OCI-LY1 (cell line): ENCODE measurements around the gene CRYBG1.

ENCODE experiments used
- H2AFZ ChIP-seq: fragments of 200-600 bp; sonication (generic), shearing (Covaris generic); 2 replicates; pipeline ENCODE4 v1.6.0; 2014; ENCODE audit warnings: antibody characterized with exemption, mild to moderate bottlenecking, low read length
- H3F3A ChIP-seq: fragments of 200-600 bp; sonication (generic), shearing (Covaris generic); 2 replicates; pipeline ENCODE4 v1.6.0; 2014; ENCODE audit warnings: mild to moderate bottlenecking, antibody characterized with exemption, low read length, moderate library complexity; ENCODE audit not compliant: insufficient read depth
- H3K27ac ChIP-seq: fragments of 200-600 bp; sonication (generic); 2 replicates; pipeline ENCODE4 v1.5.1; 2014; ENCODE audit warnings: low read length, mixed run types, mild to moderate bottlenecking, low read depth; ENCODE audit not compliant: poor library complexity, severe bottlenecking
- H3K27me3 ChIP-seq: fragments of 200-600 bp; sonication (generic); 2 replicates; pipeline ENCODE4 v1.6.0; 2014; ENCODE audit warnings: antibody characterized with exemption, mild to moderate bottlenecking, low read length, moderate library complexity; ENCODE audit not compliant: insufficient read depth
- H3K36me3 ChIP-seq: fragments of 200-600 bp; sonication (generic); 2 replicates; pipeline ENCODE4 v1.6.1; 2014; ENCODE audit warnings: mild to moderate bottlenecking, antibody characterized with exemption, low read length, moderate library complexity, mixed read lengths; ENCODE audit not compliant: insufficient read depth
- H3K4me1 ChIP-seq: fragments of 200-600 bp; sonication (generic); 2 replicates; pipeline ENCODE4 v1.5.1; 2014; ENCODE audit warnings: mild to moderate bottlenecking, low read length, moderate library complexity; ENCODE audit not compliant: insufficient read depth, severe bottlenecking
- H3K4me2 ChIP-seq: fragments of 200-600 bp; sonication (generic), shearing (Covaris generic); 2 replicates; pipeline ENCODE4 v1.6.1; 2014; ENCODE audit warnings: low read length
- H3K4me3 ChIP-seq: fragments of 200-600 bp; sonication (generic); 2 replicates; pipeline ENCODE4 v1.5.1; 2014; ENCODE audit warnings: low read length, low read depth, mild to moderate bottlenecking, mixed read lengths; ENCODE audit not compliant: poor library complexity, severe bottlenecking
- H3K79me2 ChIP-seq: fragments of 200-600 bp; shearing (Covaris generic); 2 replicates; pipeline ENCODE4 v1.6.1; 2016; ENCODE audit warnings: mixed run types, low read length, mixed read lengths; ENCODE audit not compliant: insufficient read depth
- H3K9ac ChIP-seq: fragments of 200-600 bp; sonication (generic), shearing (Covaris generic); 2 replicates; pipeline ENCODE4 v1.6.1; 2014; ENCODE audit warnings: mild to moderate bottlenecking, low read length, mixed read lengths
- H3K9me2 ChIP-seq: fragments of 200-600 bp; sonication (generic), shearing (Covaris generic); 2 replicates; pipeline ENCODE4 v1.6.1; 2014; ENCODE audit warnings: low read depth, mild to moderate bottlenecking, low read length, mixed read lengths
- H3K9me3 ChIP-seq: fragments of 200-600 bp; shearing (Covaris generic); 2 replicates; pipeline ENCODE4 v1.6.1; 2014; ENCODE audit warnings: low read length, mixed read lengths
- H4K20me1 ChIP-seq: fragments of 200-600 bp; sonication (generic), shearing (Covaris generic); 2 replicates; pipeline ENCODE4 v1.6.0; 2016; ENCODE audit warnings: mild to moderate bottlenecking, low read length; ENCODE audit not compliant: insufficient read depth
- EZH2 ChIP-seq: fragments of 200-600 bp; sonication (generic), shearing (Covaris generic); IDR thresholded peaks from 2 replicates; pipeline ENCODE4 v1.8.0; 2017; ENCODE audit warnings: borderline replicate concordance, mixed run types, mild to moderate bottlenecking, antibody characterized with exemption, low read length, moderate library complexity, mixed read lengths
- TF ChIP-seq, protein P1 (sequence below): fragments of 200-600 bp; sonication (generic), shearing (Covaris generic); IDR thresholded peaks from 2 replicates; pipeline ENCODE4 v1.5.1; 2017; ENCODE audit warnings: mild to moderate bottlenecking, antibody characterized with exemption, low read length, moderate library complexity, mixed read lengths

Gene CRYBG1

DNA sequence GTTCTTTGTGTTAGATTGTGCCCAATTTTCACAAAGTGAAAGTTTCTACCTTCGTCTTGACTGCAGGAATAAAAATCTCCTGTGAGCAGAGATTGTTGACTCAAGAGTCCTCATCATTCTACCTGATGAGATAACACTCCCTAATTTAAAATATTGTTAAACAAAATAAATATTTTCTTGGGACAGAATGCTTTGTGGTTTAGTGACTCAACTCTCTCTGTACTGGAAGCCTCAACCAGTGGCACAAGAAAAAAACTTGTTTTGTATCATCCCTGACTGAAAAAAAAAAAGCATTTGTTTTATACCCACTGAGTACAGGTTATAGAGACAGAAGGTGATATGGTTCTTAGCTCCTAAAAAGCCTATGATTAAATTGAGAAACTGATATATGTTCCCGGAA lies 78.9 kb downstream of the CRYBG1 start:
- no peaks in the 10 kb centered on the region for H3K27me3 ChIP-seq
- no peaks in the 10 kb centered on the region for H3K9me3 ChIP-seq
- no peaks in the 10 kb centered on the region for H3K9me2 ChIP-seq
- TF ChIP-seq, protein P1, sequence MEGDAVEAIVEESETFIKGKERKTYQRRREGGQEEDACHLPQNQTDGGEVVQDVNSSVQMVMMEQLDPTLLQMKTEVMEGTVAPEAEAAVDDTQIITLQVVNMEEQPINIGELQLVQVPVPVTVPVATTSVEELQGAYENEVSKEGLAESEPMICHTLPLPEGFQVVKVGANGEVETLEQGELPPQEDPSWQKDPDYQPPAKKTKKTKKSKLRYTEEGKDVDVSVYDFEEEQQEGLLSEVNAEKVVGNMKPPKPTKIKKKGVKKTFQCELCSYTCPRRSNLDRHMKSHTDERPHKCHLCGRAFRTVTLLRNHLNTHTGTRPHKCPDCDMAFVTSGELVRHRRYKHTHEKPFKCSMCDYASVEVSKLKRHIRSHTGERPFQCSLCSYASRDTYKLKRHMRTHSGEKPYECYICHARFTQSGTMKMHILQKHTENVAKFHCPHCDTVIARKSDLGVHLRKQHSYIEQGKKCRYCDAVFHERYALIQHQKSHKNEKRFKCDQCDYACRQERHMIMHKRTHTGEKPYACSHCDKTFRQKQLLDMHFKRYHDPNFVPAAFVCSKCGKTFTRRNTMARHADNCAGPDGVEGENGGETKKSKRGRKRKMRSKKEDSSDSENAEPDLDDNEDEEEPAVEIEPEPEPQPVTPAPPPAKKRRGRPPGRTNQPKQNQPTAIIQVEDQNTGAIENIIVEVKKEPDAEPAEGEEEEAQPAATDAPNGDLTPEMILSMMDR = no peak
- no peak for TF ChIP-seq EZH2
- no peaks in the 10 kb centered on the region for H3K79me2 ChIP-seq
- no peak overlapping the region for H3K4me2 ChIP-seq
- H3K4me3 ChIP-seq = no peak overlapping the region
- no peaks in the 10 kb centered on the region for H4K20me1 ChIP-seq
- peaks cover 4% of the 10 kb centered on the region for H3K4me1 ChIP-seq
- no peak overlapping the region for H3K9ac ChIP-seq
- no peaks in the 10 kb centered on the region for H3F3A ChIP-seq
- H3K36me3 ChIP-seq = no peaks in the 10 kb centered on the region
- H3K27ac ChIP-seq = no peak overlapping the region
- H2AFZ ChIP-seq = no peak overlapping the region

DNA sequence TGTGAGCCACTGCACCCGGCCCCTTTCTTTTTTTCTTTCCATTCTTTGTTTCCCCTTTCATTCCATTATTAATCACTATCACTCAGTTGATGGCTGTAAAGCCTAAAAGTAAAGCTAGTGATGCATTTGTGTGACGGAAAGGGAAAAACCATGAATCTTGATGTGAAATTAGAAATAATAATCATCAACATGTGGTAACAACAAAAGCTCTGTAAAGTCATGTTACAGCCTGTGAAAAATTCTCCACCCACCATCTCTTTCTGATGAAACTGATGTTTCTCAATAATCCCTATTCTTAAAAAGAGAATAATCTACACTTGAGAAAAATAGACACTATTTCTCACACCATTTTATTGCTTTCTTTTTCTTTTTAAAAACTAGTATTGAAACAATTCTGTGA lies 80.0 kb downstream of the CRYBG1 start:
- Histone ChIP-seq H4K20me1 (no peaks in the 10 kb centered on the region), H3K9me2 (no peaks in the 10 kb centered on the region), H3K27ac (no peak overlapping the region), H3K9ac (no peak overlapping the region), H3F3A (no peaks in the 10 kb centered on the region), H3K4me1 (peaks cover 7% of the 10 kb centered on the region), H3K79me2 (no peaks in the 10 kb centered on the region), H3K4me2 (no peak overlapping the region), H2AFZ (no peak overlapping the region), H3K9me3 (no peaks in the 10 kb centered on the region), H3K36me3 (no peaks in the 10 kb centered on the region), H3K27me3 (no peaks in the 10 kb centered on the region), H3K4me3 (no peak overlapping the region)
- no peak for TF ChIP-seq EZH2
- TF ChIP-seq, protein P1 = no peak

DNA sequence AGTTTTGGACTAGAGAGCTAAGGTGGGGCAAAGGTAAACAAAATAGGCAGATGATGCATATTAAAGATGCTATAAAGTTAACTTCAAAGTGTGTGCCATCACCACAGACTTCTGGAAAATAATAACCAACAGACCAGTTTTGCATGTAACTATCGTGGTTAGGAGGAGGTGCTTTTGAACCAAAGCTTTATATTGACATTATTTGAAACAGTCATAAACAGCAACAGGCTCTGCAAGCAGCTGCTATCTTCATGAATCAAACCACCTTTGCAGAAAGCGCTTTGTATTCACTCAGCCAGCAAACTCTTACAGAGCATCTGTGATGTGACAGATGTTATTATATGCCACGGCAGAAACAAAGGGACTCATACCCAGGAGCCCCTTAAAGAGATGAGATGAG lies 81.9 kb downstream of the CRYBG1 start:
- no peaks in the 10 kb centered on the region for H3K9me3 ChIP-seq
- no peak overlapping the region for H3K4me3 ChIP-seq
- H3K9ac ChIP-seq = no peak overlapping the region
- peaks cover 12% of the 10 kb centered on the region for H3K4me1 ChIP-seq
- H3K36me3 ChIP-seq = no peaks in the 10 kb centered on the region
- H3K27ac ChIP-seq = no peak overlapping the region
- H3K79me2 ChIP-seq = no peaks in the 10 kb centered on the region
- H3K4me2 ChIP-seq = no peak overlapping the region
- no peak overlapping the region for H2AFZ ChIP-seq
- TF ChIP-seq, protein P1 = no peak
- no peak for TF ChIP-seq EZH2
- no peaks in the 10 kb centered on the region for H3K9me2 ChIP-seq
- H4K20me1 ChIP-seq = no peaks in the 10 kb centered on the region
- no peaks in the 10 kb centered on the region for H3F3A ChIP-seq
- no peaks in the 10 kb centered on the region for H3K27me3 ChIP-seq
